Stimulated activated CD4-positive, alpha-beta T cell treated with anti-CD3 and anti-CD28 coated beads, Interleukin-12 subunit alpha, Interleukin-12 subunit beta, amount 100 ng/mL, for 24 hours (primary cell): ENCODE data around the gene ELOA2.
"Not testable (repeated sequence)": the region's sequence is repeated elsewhere in the genome, so short reads cannot be mapped to it uniquely, and the experiment has no call there.

Source experiments
- DNase-seq, 2 experiments: peaks; one replicate each; pipeline ENCODE4 v3.0.0-alpha.2; 2020; ENCODE audit warnings: low read depth in 2 of 2

The ELOA2 gene

GRCh38 chr18:47022821-47023220 is 12.6 kb downstream of the ELOA2 start:
- DNase-seq, result not testable (repeated sequence)

- DNase-seq, result not testable (repeated sequence)
Measured at GRCh38 chr18:47020757-47021156, 14.7 kb downstream of the ELOA2 start.

- DNase-seq, result not testable (repeated sequence)
Measured at GRCh38 chr18:47019870-47020269, 15.6 kb downstream of the ELOA2 start.
